Measurements from ENCODE around the gene ZBTB40.

ZBTB40 gene

GRCh38 chr1:22563671-22564602 is 112.3 kb downstream of the ZBTB40 start:
- no peak for DNase-seq

- no peak for DNase-seq
Measured at GRCh38 chr1:22566161-22566560, 114.5 kb downstream of the ZBTB40 start.

GRCh38 chr1:22567197-22567596 is 115.5 kb downstream of the ZBTB40 start:
- no peak for DNase-seq

GRCh38 chr1:22567994-22568393 is 116.3 kb downstream of the ZBTB40 start:
- DNase-seq: no peak

- DNase-seq: no peak
Measured at GRCh38 chr1:22569269-22569668, 117.6 kb downstream of the ZBTB40 start.

GRCh38 chr1:22570140-22570909 is 118.7 kb downstream of the ZBTB40 start:
- no peak for DNase-seq

- DNase-seq: no peak
Measured at GRCh38 chr1:22572818-22573217, 121.2 kb downstream of the ZBTB40 start.

- DNase-seq: no peak
Measured at GRCh38 chr1:22573237-22573636, 121.6 kb downstream of the ZBTB40 start.

GRCh38 chr1:22575532-22576149 is 124.0 kb downstream of the ZBTB40 start:
- no peak for DNase-seq

- no peak for DNase-seq
Measured at GRCh38 chr1:22576150-22576544, 124.5 kb downstream of the ZBTB40 start.

- no peak for DNase-seq
Measured at GRCh38 chr1:22576617-22577016, 125.0 kb downstream of the ZBTB40 start.

- no peak for DNase-seq
Measured at GRCh38 chr1:22578732-22579361, 127.2 kb downstream of the ZBTB40 start.

- DNase-seq: no peak
Measured at GRCh38 chr1:22579541-22580155, 128.0 kb downstream of the ZBTB40 start.

All from activated gamma-delta T cell (primary cell).